HEK293T (cell line): ENCODE measurements around the gene ZNRF3.

Experiments
- BHLHE40 ChIP-seq: fragments of 450-650 bp; IDR thresholded peaks from 2 replicates; pipeline ENCODE4 v1.6.1; 2016; ENCODE audit warnings: mild to moderate bottlenecking, moderate library complexity, borderline replicate concordance
- CTBP1 ChIP-seq: fragments of 450-650 bp; IDR thresholded peaks from 2 replicates; pipeline ENCODE4 v1.6.1; 2016; ENCODE audit warnings: borderline replicate concordance
- ELF4 ChIP-seq: fragments of 450-650 bp; IDR thresholded peaks from 2 replicates; pipeline ENCODE4 v1.6.1; 2017; ENCODE audit warnings: antibody characterized with exemption
- FOXA1 ChIP-seq: fragments of 450-650 bp; IDR thresholded peaks from 2 replicates; pipeline ENCODE4 v1.6.1; 2016; ENCODE audit warnings: mild to moderate bottlenecking
- FOXK2 ChIP-seq: fragments of 450-650 bp; IDR thresholded peaks from 2 replicates; pipeline ENCODE4 v1.6.1; 2016; ENCODE audit warnings: mild to moderate bottlenecking
- FOXM1 ChIP-seq: fragments of 450-650 bp; IDR thresholded peaks from 2 replicates; pipeline ENCODE4 v1.6.1; 2017; ENCODE audit warnings: mild to moderate bottlenecking, borderline replicate concordance
- HDGF ChIP-seq: fragments of 450-650 bp; IDR thresholded peaks from 2 replicates; pipeline ENCODE4 v1.6.1; 2017; ENCODE audit warnings: antibody characterized with exemption, borderline replicate concordance
- L3MBTL2 ChIP-seq: fragments of 450-650 bp; conservative IDR thresholded peaks from 2 replicates; pipeline ENCODE4 v1.6.1; 2016; ENCODE audit warnings: mild to moderate bottlenecking
- PKNOX1 ChIP-seq: fragments of 450-650 bp; IDR thresholded peaks from 2 replicates; pipeline ENCODE4 v1.6.1; 2016
- SP1 ChIP-seq: fragments of 450-650 bp; IDR thresholded peaks from 2 replicates; pipeline ENCODE4 v1.6.1; 2017
- SUZ12 ChIP-seq: fragments of 450-650 bp; IDR thresholded peaks from 2 replicates; pipeline ENCODE4 v1.6.1; 2016; ENCODE audit warnings: mild to moderate bottlenecking
- TARDBP ChIP-seq: fragments of 450-650 bp; IDR thresholded peaks from 2 replicates; pipeline ENCODE4 v1.6.1; 2016

GRCh38 chr22:28977060-28977459 lies 93.7 kb downstream of the ZNRF3 start:
- no peak for TF ChIP-seq CTBP1
- TF ChIP-seq FOXK2 = no peak
- no peak for TF ChIP-seq SP1
- TF ChIP-seq PKNOX1 = no peak
- no peak for TF ChIP-seq SUZ12
- TF ChIP-seq ELF4 = no peak
- no peak for TF ChIP-seq HDGF
- no peak for TF ChIP-seq TARDBP
- no peak for TF ChIP-seq FOXM1
- no peak for TF ChIP-seq BHLHE40
- TF ChIP-seq FOXA1 = no peak
- no peak for TF ChIP-seq L3MBTL2
